Neural progenitor cell (in vitro differentiated cells): ENCODE measurements around the gene PDZRN4. TPM values are rescaled to one million over a fixed set of nuclear protein-coding genes. Genes with fewer than 3 reads are reported as not detected.

Experiments
- DNase-seq: peaks from one replicate; pipeline ENCODE4 v3.0.0-alpha.2; 2016; ENCODE audit warnings: low spot score
- H2AFZ ChIP-seq: fragments of 200-600 bp; sonication (generic); replicated peaks from 2 replicates; pipeline ENCODE4 v1.6.1; 2016; ENCODE audit warnings: antibody characterized with exemption
- H3F3A ChIP-seq: fragments of 200-600 bp; sonication (generic); 2 replicates; pipeline ENCODE4 v1.6.1; 2016; ENCODE audit warnings: antibody characterized with exemption, low read depth
- H3K27ac ChIP-seq: fragments of 200-600 bp; sonication (generic); 2 replicates; pipeline ENCODE4 v1.5.1; 2016; ENCODE audit warnings: mild to moderate bottlenecking
- H3K27me3 ChIP-seq: fragments of 200-600 bp; sonication (generic); 2 replicates; pipeline ENCODE4 v1.6.1; 2016; ENCODE audit warnings: mild to moderate bottlenecking, moderate library complexity
- H3K36me3 ChIP-seq: fragments of 200-600 bp; sonication (generic); 2 replicates; pipeline ENCODE4 v1.5.1; 2016
- H3K4me1 ChIP-seq: fragments of 200-600 bp; sonication (generic); 2 replicates; pipeline ENCODE4 v1.6.1; 2016; ENCODE audit warnings: mixed run types
- H3K4me2 ChIP-seq: fragments of 200-600 bp; sonication (generic); 2 replicates; pipeline ENCODE4 v1.6.1; 2016
- H3K4me3 ChIP-seq: fragments of 200-600 bp; sonication (generic); 2 replicates; pipeline ENCODE4 v1.5.1; 2016
- H3K79me2 ChIP-seq: fragments of 200-600 bp; sonication (generic); 2 replicates; pipeline ENCODE4 v1.6.1; 2016; ENCODE audit warnings: low read depth
- H3K9ac ChIP-seq: fragments of 200-600 bp; sonication (generic); 2 replicates; pipeline ENCODE4 v1.6.1; 2016
- H3K9me3 ChIP-seq: fragments of 200-600 bp; sonication (generic); 2 replicates; pipeline ENCODE4 v1.5.1; 2016; ENCODE audit warnings: low read depth
- H4K20me1 ChIP-seq: fragments of 200-600 bp; sonication (generic); 2 replicates; pipeline ENCODE4 v1.6.1; 2016; ENCODE audit warnings: low read depth
- H3K27ac Mint-ChIP-seq: 3 replicates; pipeline ENCODE4 v1.8.0; 2021; ENCODE audit warnings: mixed read lengths
- H3K27me3 Mint-ChIP-seq: 2 replicates; pipeline ENCODE4 v1.8.0; 2022; ENCODE audit warnings: low read depth, mild to moderate bottlenecking, inconsistent platforms, moderate library complexity, mixed read lengths; ENCODE audit not compliant: insufficient read depth
- H3K36me3 Mint-ChIP-seq: 3 replicates; pipeline ENCODE4 v1.8.0; 2021; ENCODE audit warnings: mixed read lengths
- H3K4me1 Mint-ChIP-seq: 3 replicates; pipeline ENCODE4 v1.8.0; 2021; ENCODE audit warnings: mixed read lengths
- H3K4me3 Mint-ChIP-seq: 3 replicates; pipeline ENCODE4 v1.8.0; 2021; ENCODE audit warnings: mild to moderate bottlenecking, moderate library complexity, mixed read lengths
- H3K9me3 Mint-ChIP-seq: 3 replicates; pipeline ENCODE4 v1.8.0; 2020; ENCODE audit warnings: mixed read lengths
- CTCF ChIP-seq: fragments of 200-600 bp; sonication (generic); IDR thresholded peaks from 2 replicates; pipeline ENCODE4 v1.5.1; 2017; ENCODE audit warnings: antibody characterized with exemption, mild to moderate bottlenecking
- EZH2 ChIP-seq: fragments of 200-600 bp; sonication (generic); IDR thresholded peaks from 2 replicates; pipeline ENCODE4 v1.6.1; 2017; ENCODE audit warnings: antibody characterized with exemption, mild to moderate bottlenecking, moderate library complexity
- EZH2phosphoT487 ChIP-seq: fragments of 200-600 bp; sonication (generic); IDR thresholded peaks from 2 replicates; pipeline ENCODE4 v1.6.1; 2017; ENCODE audit warnings: antibody characterized with exemption
- total RNA-seq: library from RNA; depleted of rRNA; stranded (reverse); fragments of >200 nt; gene quantifications from 2 replicates; pipeline ENCODE4 v1.2.3, GENCODE V29; 2015; ENCODE audit warnings: low replicate concordance

PDZRN4 gene
- total RNA-seq, 1 donor from 2014 or later: 0.06 TPM

GRCh38 chr12:41223600-41223999 is 35.5 kb downstream of the PDZRN4 start:
- Mint-ChIP-seq H3K9me3 (no peaks in the 10 kb centered on the region), H3K27me3 (no peaks in the 10 kb centered on the region), H3K36me3 (no peaks in the 10 kb centered on the region), H3K27ac (no peak overlapping the region), H3K4me3 (no peak overlapping the region), H3K4me1 (peaks cover 3% of the 10 kb centered on the region)
- peak overlapping the region; percentile 26 for H2AFZ ChIP-seq
- no peaks in the 10 kb centered on the region for H3K79me2 ChIP-seq
- no peak overlapping the region for H3K4me3 ChIP-seq
- H3K4me2 ChIP-seq: no peak overlapping the region
- H3K27me3 ChIP-seq: no peaks in the 10 kb centered on the region
- H3K9ac ChIP-seq: no peak overlapping the region
- H3K4me1 ChIP-seq: no peaks in the 10 kb centered on the region
- H3K36me3 ChIP-seq: no peaks in the 10 kb centered on the region
- H3K9me3 ChIP-seq: no peaks in the 10 kb centered on the region
- no peak for DNase-seq
- H3F3A ChIP-seq: no peaks in the 10 kb centered on the region
- no peak overlapping the region for H3K27ac ChIP-seq
- H4K20me1 ChIP-seq: no peaks in the 10 kb centered on the region
- TF ChIP-seq EZH2phosphoT487 (no peak), EZH2 (no peak), CTCF (no peak)

- no peak overlapping the region for H3K4me2 ChIP-seq
- no peak overlapping the region for H3K9ac ChIP-seq
- no peaks in the 10 kb centered on the region for H3K36me3 ChIP-seq
- no peaks in the 10 kb centered on the region for H3K27me3 ChIP-seq
- Mint-ChIP-seq H3K36me3 (no peaks in the 10 kb centered on the region), H3K27me3 (no peaks in the 10 kb centered on the region), H3K4me3 (no peak overlapping the region), H3K4me1 (peaks cover 6% of the 10 kb centered on the region), H3K9me3 (no peaks in the 10 kb centered on the region), H3K27ac (no peak overlapping the region)
- H3K4me1 ChIP-seq: no peaks in the 10 kb centered on the region
- no peak overlapping the region for H3K4me3 ChIP-seq
- no peak for DNase-seq
- no peaks in the 10 kb centered on the region for H3K9me3 ChIP-seq
- TF ChIP-seq EZH2phosphoT487: no peak
- TF ChIP-seq EZH2: no peak
- no peak for TF ChIP-seq CTCF
- H3F3A ChIP-seq: no peaks in the 10 kb centered on the region
- H3K27ac ChIP-seq: no peak overlapping the region
- H4K20me1 ChIP-seq: no peaks in the 10 kb centered on the region
- H2AFZ ChIP-seq: peak overlapping the region; percentile 26
- no peaks in the 10 kb centered on the region for H3K79me2 ChIP-seq
Observed at GRCh38 chr12:41224066-41224465, 35.9 kb downstream of the PDZRN4 start.

- H3K36me3 Mint-ChIP-seq: no peaks in the 10 kb centered on the region
- Histone ChIP-seq H3K27ac (no peak overlapping the region), H3K4me2 (no peak overlapping the region), H3K27me3 (no peaks in the 10 kb centered on the region), H3K79me2 (no peaks in the 10 kb centered on the region), H3K36me3 (no peaks in the 10 kb centered on the region), H2AFZ (no peak overlapping the region), H3F3A (no peaks in the 10 kb centered on the region), H3K9ac (no peak overlapping the region), H3K4me1 (no peaks in the 10 kb centered on the region), H3K4me3 (no peak overlapping the region), H3K9me3 (no peaks in the 10 kb centered on the region), H4K20me1 (no peaks in the 10 kb centered on the region)
- no peak overlapping the region for H3K27ac Mint-ChIP-seq
- no peaks in the 10 kb centered on the region for H3K9me3 Mint-ChIP-seq
- DNase-seq: no peak
- peaks cover 14% of the 10 kb centered on the region for H3K4me1 Mint-ChIP-seq
- H3K27me3 Mint-ChIP-seq: no peaks in the 10 kb centered on the region
- no peak overlapping the region for H3K4me3 Mint-ChIP-seq
- no peak for TF ChIP-seq EZH2
- no peak for TF ChIP-seq CTCF
- no peak for TF ChIP-seq EZH2phosphoT487
Observed at GRCh38 chr12:41225179-41225578, 37.1 kb downstream of the PDZRN4 start.
